ENCODE data around the gene GIN1. TPM values are rescaled to one million over a fixed set of nuclear protein-coding genes. Genes with fewer than 3 reads are reported as not detected.
"Not testable (repeated sequence)": the region's sequence is repeated elsewhere in the genome, so short reads cannot be mapped to it uniquely, and the experiment has no call there.

GIN1 gene
- total RNA-seq, 4 donors from 2014 or later, result 2.2 to 9.9 (median 5.2) TPM

DNA sequence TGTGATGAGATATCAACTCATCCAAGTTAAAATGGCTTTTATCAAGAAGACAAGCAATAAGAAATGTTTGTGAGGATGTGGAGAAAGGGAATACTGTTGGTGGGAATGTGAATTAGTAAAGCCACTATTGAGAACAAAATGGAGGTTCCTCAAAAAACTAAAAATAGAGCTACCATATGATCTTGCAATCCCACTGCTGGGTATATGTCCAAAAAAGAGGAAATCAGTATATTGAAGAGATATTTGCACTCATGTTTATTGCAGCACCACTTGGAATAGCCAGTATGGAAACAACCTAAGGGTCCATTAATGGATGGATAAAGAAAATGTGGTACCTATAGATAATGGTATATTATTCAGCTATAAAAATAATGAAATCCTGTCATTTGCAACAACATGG is 25.3 kb upstream of the GIN1 start:
- Histone ChIP-seq H3K36me3 (peaks cover 8% of the 10 kb centered on the region), H3K4me1 (no peaks in the 10 kb centered on the region), H3K9me3 (no peaks in the 10 kb centered on the region), H3K4me3 (no peak overlapping the region), H3K27ac (no peak overlapping the region), H3K27me3 (no peaks in the 10 kb centered on the region)
- TF ChIP-seq POLR2A (IDR thresholded peaks at IDR 0.05) (no peak), EP300 (IDR thresholded peaks at IDR 0.05) (no peak)
- no peak for DNase-seq (ENCODE audit: low spot score in 2 of 2)

DNA sequence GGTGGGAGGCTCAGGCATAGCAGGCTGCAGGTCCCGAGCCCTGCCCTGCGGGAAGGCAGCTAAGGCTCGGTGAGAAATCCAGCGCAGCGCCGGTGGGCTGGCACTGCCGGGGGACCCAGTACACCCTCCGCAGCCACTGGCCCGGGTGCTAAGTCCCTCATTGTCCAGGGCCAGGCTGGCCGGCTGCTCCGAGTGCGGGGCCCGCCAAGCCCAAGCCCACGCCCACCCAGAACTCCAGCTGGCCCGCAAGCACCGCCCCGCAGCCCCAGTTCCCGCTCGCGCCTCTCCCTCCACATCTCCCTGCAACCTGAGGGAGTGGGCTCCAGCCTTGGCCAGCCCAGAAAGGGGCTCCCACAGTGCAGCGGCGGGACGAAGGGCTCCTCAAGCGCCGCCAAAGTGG is 22.2 kb upstream of the GIN1 start:
- not testable (repeated sequence) for DNase-seq (ENCODE audit: low spot score in 2 of 2); H3K27me3 ChIP-seq; H3K4me3 ChIP-seq; H3K27ac ChIP-seq; H3K9me3 ChIP-seq; H3K4me1 ChIP-seq
- peaks cover 14% of the 10 kb centered on the region for H3K36me3 ChIP-seq
- WGBS, result 100% methylated on average over 8 of the region's 25 CpGs

DNA sequence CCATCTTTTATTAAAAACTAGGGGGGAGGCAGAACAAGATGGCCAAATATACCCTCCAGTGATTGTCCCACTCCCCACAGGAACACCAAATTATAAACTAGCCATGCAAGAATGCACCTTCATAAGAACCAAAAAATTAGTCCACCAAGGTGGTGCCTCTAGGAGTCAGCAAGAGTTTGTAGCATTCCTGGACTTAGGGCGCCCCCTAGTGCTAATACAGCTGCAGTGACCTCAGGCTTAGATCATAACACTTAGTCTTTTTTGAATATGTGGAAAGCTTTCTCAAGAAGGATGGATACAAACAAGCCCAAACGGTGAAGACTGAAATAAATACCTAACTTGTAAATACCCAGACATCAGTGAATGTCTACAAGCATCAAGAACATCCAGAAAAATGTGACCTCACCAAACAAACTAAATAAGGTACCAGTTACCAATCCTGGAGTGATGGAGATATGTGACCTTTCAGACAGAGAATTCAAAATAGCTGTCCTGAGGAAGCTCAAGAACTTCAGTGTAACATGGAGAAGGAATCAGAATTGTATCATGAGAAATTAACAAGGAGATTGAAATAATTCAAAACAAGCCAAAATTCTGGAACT is 19.4 kb upstream of the GIN1 start:
- 4% methylated on average over 2 of the region's 2 CpGs for WGBS
- TF ChIP-seq POLR2A (IDR thresholded peaks at IDR 0.05), result no peak
- no peak for TF ChIP-seq POLR2AphosphoS5 (IDR thresholded peaks at IDR 0.05)
- TF ChIP-seq EP300 (IDR thresholded peaks at IDR 0.05), result no peak
- TF ChIP-seq, protein P1, sequence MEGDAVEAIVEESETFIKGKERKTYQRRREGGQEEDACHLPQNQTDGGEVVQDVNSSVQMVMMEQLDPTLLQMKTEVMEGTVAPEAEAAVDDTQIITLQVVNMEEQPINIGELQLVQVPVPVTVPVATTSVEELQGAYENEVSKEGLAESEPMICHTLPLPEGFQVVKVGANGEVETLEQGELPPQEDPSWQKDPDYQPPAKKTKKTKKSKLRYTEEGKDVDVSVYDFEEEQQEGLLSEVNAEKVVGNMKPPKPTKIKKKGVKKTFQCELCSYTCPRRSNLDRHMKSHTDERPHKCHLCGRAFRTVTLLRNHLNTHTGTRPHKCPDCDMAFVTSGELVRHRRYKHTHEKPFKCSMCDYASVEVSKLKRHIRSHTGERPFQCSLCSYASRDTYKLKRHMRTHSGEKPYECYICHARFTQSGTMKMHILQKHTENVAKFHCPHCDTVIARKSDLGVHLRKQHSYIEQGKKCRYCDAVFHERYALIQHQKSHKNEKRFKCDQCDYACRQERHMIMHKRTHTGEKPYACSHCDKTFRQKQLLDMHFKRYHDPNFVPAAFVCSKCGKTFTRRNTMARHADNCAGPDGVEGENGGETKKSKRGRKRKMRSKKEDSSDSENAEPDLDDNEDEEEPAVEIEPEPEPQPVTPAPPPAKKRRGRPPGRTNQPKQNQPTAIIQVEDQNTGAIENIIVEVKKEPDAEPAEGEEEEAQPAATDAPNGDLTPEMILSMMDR (IDR thresholded peaks at IDR 0.05), result peak; percentile 82
- Histone ChIP-seq H3K27me3 (no peaks in the 10 kb centered on the region), H3K4me1 (no peaks in the 10 kb centered on the region), H3K36me3 (peaks cover 29% of the 10 kb centered on the region), H3K27ac (no peak overlapping the region), H3K9me3 (no peaks in the 10 kb centered on the region), H3K4me3 (no peak overlapping the region)
- peak; percentile 73 to 84 for DNase-seq (ENCODE audit: low spot score in 2 of 2)

DNA sequence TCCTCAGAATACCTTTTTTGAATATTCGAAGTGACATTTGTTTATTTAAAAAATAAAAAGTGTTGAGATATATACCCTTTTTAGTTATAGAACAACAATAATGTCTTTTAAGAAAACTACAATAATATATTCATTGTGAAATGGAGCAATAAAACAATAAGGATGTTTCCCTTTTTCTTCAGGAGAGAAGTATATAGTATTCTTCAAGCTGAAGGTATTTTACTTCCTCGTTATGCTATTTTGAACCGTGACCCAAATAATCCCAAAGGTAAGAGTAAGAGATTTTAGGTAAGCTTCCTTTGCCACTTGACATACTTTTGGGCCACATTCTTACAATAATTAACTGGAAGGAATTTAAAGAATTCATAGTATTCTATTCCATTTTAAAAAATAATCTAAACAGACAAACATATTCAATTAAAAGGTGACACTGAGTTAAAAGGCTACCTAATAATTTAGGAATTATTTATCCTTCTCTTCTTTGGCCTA is 18.3 kb upstream of the GIN1 start:
- Histone ChIP-seq H3K27me3 (no peaks in the 10 kb centered on the region), H3K4me1 (no peaks in the 10 kb centered on the region), H3K9me3 (no peaks in the 10 kb centered on the region), H3K4me3 (no peak overlapping the region), H3K27ac (no peak overlapping the region), H3K36me3 (peaks cover 29% of the 10 kb centered on the region)
- WGBS, result 95% methylated on average over 3 of the region's 3 CpGs
- no peak for DNase-seq (ENCODE audit: low spot score in 2 of 2)
- no peak for TF ChIP-seq POLR2AphosphoS5 (IDR thresholded peaks at IDR 0.05)
- TF ChIP-seq EP300 (IDR thresholded peaks at IDR 0.05), result no peak
- TF ChIP-seq, protein P1 (IDR thresholded peaks at IDR 0.05), result no peak
- no peak for TF ChIP-seq POLR2A (IDR thresholded peaks at IDR 0.05)

DNA sequence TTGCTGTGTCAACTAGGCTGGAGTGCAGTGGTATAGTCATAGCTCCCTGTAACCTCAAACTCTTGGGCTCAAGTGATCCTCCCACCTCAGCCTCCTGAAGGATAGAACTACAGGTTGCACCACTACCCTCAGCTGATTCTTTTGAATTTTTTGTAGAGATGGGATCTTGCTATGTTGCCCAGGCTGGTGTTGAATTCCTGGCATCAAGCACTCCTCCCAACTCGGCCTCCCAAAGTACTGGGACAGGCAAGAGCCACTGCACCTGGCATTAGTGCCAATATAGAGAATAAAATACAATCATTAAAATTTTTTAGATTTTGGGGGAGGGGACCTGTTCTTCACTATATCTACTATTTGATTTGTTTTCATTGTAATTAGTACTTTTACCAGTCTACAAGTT is 15.5 kb upstream of the GIN1 start:
- no peaks in the 10 kb centered on the region for H3K9me3 ChIP-seq
- peaks cover 24% of the 10 kb centered on the region for H3K36me3 ChIP-seq
- WGBS, result 96% methylated on average over 1 of the region's 1 CpG

DNA sequence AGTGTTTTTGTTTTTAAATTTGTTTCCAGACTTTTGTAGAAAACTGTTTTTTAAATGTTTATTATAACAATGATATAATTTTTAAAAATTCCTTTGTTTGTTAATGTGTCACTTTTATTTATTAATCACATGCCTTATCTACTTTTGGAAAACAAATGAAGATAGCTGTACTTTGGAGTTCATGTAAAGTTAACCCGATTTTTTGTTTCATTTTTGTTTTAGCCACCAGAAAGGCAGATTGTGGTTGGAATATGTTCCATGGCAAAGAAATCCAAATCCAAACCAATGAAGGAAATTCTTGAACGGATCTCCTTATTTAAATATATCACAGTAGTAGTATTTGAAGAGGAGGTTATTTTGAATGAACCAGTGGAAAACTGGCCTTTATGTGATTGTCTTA is 13.3 kb upstream of the GIN1 start:
- Histone ChIP-seq H3K4me1 (no peaks in the 10 kb centered on the region), H3K27me3 (no peaks in the 10 kb centered on the region), H3K36me3 (peaks cover 15% of the 10 kb centered on the region), H3K27ac (no peak overlapping the region), H3K4me3 (no peak overlapping the region), H3K9me3 (no peaks in the 10 kb centered on the region)
- WGBS, result 84% methylated on average over 2 of the region's 2 CpGs
- TF ChIP-seq EP300 (IDR thresholded peaks at IDR 0.05) (no peak), POLR2AphosphoS5 (IDR thresholded peaks at IDR 0.05) (no peak), POLR2A (IDR thresholded peaks at IDR 0.05) (no peak)
- TF ChIP-seq, protein P1 (IDR thresholded peaks at IDR 0.05), result no peak
- DNase-seq (ENCODE audit: low spot score in 2 of 2), result no peak

More for the DNA sequence above, 15.5 kb upstream of the GIN1 start:
- no peak for DNase-seq (ENCODE audit: low spot score in 2 of 2)
- no peaks in the 10 kb centered on the region for H3K27me3 ChIP-seq
- TF ChIP-seq POLR2A (IDR thresholded peaks at IDR 0.05) (no peak), EP300 (IDR thresholded peaks at IDR 0.05) (no peak), POLR2AphosphoS5 (IDR thresholded peaks at IDR 0.05) (no peak)
- TF ChIP-seq, protein P1 (IDR thresholded peaks at IDR 0.05), result no peak
- no peaks in the 10 kb centered on the region for H3K4me1 ChIP-seq
- no peak overlapping the region for H3K27ac ChIP-seq
- H3K4me3 ChIP-seq, result no peak overlapping the region

Data from suprapubic skin (tissue), 4 donors.